GM23248 (cell line): ENCODE data around the gene SSTR5. TPM values are rescaled to one million over a fixed set of nuclear protein-coding genes. Genes with fewer than 3 reads are reported as not detected.

Experiments
- DNase-seq: peaks from one replicate; pipeline ENCODE4 v3.0.0-alpha.2; 2015
- H2AFZ ChIP-seq: fragments of 200-600 bp; sonication (generic); 2 replicates; pipeline ENCODE4 v1.6.1; 2016; ENCODE audit warnings: antibody characterized with exemption
- H3F3A ChIP-seq: fragments of 200-600 bp; sonication (generic); 2 replicates; pipeline ENCODE4 v1.6.1; 2016; ENCODE audit warnings: mild to moderate bottlenecking, antibody characterized with exemption, mixed run types; ENCODE audit not compliant: insufficient read depth
- H3K27ac ChIP-seq: fragments of 200-600 bp; sonication (generic); 2 replicates; pipeline ENCODE4 v1.5.1; 2016; ENCODE audit warnings: mild to moderate bottlenecking
- H3K27me3 ChIP-seq: fragments of 200-600 bp; sonication (generic); replicated peaks from 2 replicates; pipeline ENCODE4 v1.6.1; 2016; ENCODE audit warnings: mild to moderate bottlenecking; ENCODE audit not compliant: insufficient read depth
- H3K36me3 ChIP-seq: fragments of 200-600 bp; sonication (generic); 2 replicates; pipeline ENCODE4 v1.6.1; 2016; ENCODE audit warnings: low read depth, mild to moderate bottlenecking
- H3K4me1 ChIP-seq: fragments of 200-600 bp; sonication (generic); 2 replicates; pipeline ENCODE4 v1.6.1; 2016; ENCODE audit warnings: mild to moderate bottlenecking; ENCODE audit not compliant: insufficient read depth
- H3K4me2 ChIP-seq: fragments of 200-600 bp; sonication (generic); one replicate; pipeline ENCODE4 v1.6.1; 2016; ENCODE audit warnings: mild to moderate bottlenecking; ENCODE audit not compliant: unreplicated experiment
- H3K4me3 ChIP-seq: fragments of 200-600 bp; sonication (generic); 2 replicates; pipeline ENCODE4 v1.5.1; 2016; ENCODE audit warnings: mild to moderate bottlenecking
- H3K79me2 ChIP-seq: fragments of 200-600 bp; sonication (generic); 2 replicates; pipeline ENCODE4 v1.6.1; 2016; ENCODE audit warnings: mild to moderate bottlenecking; ENCODE audit not compliant: insufficient read depth
- H3K9ac ChIP-seq: fragments of 200-600 bp; sonication (generic); 2 replicates; pipeline ENCODE4 v1.6.1; 2016; ENCODE audit warnings: mild to moderate bottlenecking
- H3K9me2 ChIP-seq: fragments of 200-600 bp; sonication (generic); 2 replicates; pipeline ENCODE4 v1.6.1; 2016; ENCODE audit warnings: mixed run types, mild to moderate bottlenecking, moderate library complexity; ENCODE audit not compliant: insufficient read depth
- H3K9me3 ChIP-seq: fragments of 200-600 bp; sonication (generic); one replicate; pipeline ENCODE4 v1.6.1; 2017; ENCODE audit warnings: low read depth
- H4K20me1 ChIP-seq: fragments of 200-600 bp; sonication (generic); 2 replicates; pipeline ENCODE4 v1.6.0; 2016; ENCODE audit not compliant: insufficient read depth
- EZH2 ChIP-seq: fragments of 200-600 bp; sonication (generic); IDR thresholded peaks from 2 replicates; pipeline ENCODE4 v1.6.1; 2018; ENCODE audit warnings: antibody characterized with exemption, mild to moderate bottlenecking; ENCODE audit not compliant: insufficient read depth, poor library complexity, severe bottlenecking
- EZH2phosphoT487 ChIP-seq: fragments of 200-600 bp; sonication (generic); IDR thresholded peaks from 2 replicates; pipeline ENCODE4 v1.6.1; 2018; ENCODE audit warnings: antibody characterized with exemption, moderate library complexity, mild to moderate bottlenecking, low read depth; ENCODE audit not compliant: insufficient read depth
- WGBS, 2 experiments: methylation state at CpG; one replicate each; pipeline ENCODE4 v1.1.6; 2015 to 2017; ENCODE audit warnings: low lambda C conversion rate in 2 of 2, low coverage in 1 of 2; ENCODE audit errors: missing lambda C conversion rate in 2 of 2; 5-methylcytosine and 5-hydroxymethylcytosine counted together
- in situ Hi-C: fragments of 300-500 bp; cut with MboI; formaldehyde crosslinking; loops from 2 replicates; pipeline ENCODE4 v1.15.0; 2020
- polyA plus RNA-seq: library from polyadenylated mRNA; unstranded; fragments of >200 nt; fragmentation: Nextera tagmentation; extraction: Ambion mirVana; gene quantifications from 2 replicates; pipeline ENCODE4 v1.2.1, GENCODE V29; 2016
- total RNA-seq: library from RNA; depleted of rRNA; stranded (reverse); fragments of >200 nt; shearing (Covaris generic); gene quantifications from 2 replicates; pipeline ENCODE4 v1.2.3, GENCODE V29; 2014

Gene SSTR5
- total and polyA plus RNA-seq, 2 experiments from 2014 or later, result not detected

GRCh38 chr16:1029259-1029545 is 43.3 kb upstream of the SSTR5 start:
- no peak for DNase-seq

GRCh38 chr16:1030473-1030901 is 42.1 kb upstream of the SSTR5 start:
- Histone ChIP-seq H3K36me3 (no peaks in the 10 kb centered on the region), H3K4me1 (no peaks in the 10 kb centered on the region), H3F3A (no peaks in the 10 kb centered on the region), H2AFZ (no peak overlapping the region), H3K4me3 (no peak overlapping the region), H3K79me2 (no peaks in the 10 kb centered on the region), H3K27ac (no peak overlapping the region), H3K4me2 (no peak overlapping the region), H3K9ac (no peak overlapping the region), H3K27me3 (peaks cover 26% of the 10 kb centered on the region), H3K9me2 (no peaks in the 10 kb centered on the region), H4K20me1 (no peaks in the 10 kb centered on the region), H3K9me3 (no peaks in the 10 kb centered on the region)
- DNase-seq, result peak; percentile 42
- 3 to 4% methylated on average over 16 to 17 of the region's 26 CpGs for WGBS, 2 experiments
- TF ChIP-seq EZH2, result no peak
- no peak for TF ChIP-seq EZH2phosphoT487
- in situ Hi-C loops, result no loop called here

More at GRCh38 chr16:1029259-1029545, 43.3 kb upstream of the SSTR5 start:
- Histone ChIP-seq H3K27me3 (peaks cover 26% of the 10 kb centered on the region), H4K20me1 (no peaks in the 10 kb centered on the region), H3K4me3 (no peak overlapping the region), H3K27ac (no peak overlapping the region), H3K4me1 (no peaks in the 10 kb centered on the region), H3K36me3 (no peaks in the 10 kb centered on the region), H3K9ac (no peak overlapping the region), H3K79me2 (no peaks in the 10 kb centered on the region), H3K4me2 (no peak overlapping the region), H2AFZ (no peak overlapping the region), H3K9me2 (no peaks in the 10 kb centered on the region), H3F3A (no peaks in the 10 kb centered on the region), H3K9me3 (no peaks in the 10 kb centered on the region)
- TF ChIP-seq EZH2phosphoT487, result no peak
- TF ChIP-seq EZH2, result no peak
- WGBS, 2 experiments, result 35 to 38% methylated on average over 11 to 14 of the region's 14 CpGs
- in situ Hi-C loops, result no loop called here

GRCh38 chr16:1031666-1032065 is 40.9 kb upstream of the SSTR5 start:
- peaks cover 26% of the 10 kb centered on the region for H3K27me3 ChIP-seq
- H4K20me1 ChIP-seq, result no peaks in the 10 kb centered on the region
- H3K4me3 ChIP-seq, result no peak overlapping the region
- TF ChIP-seq EZH2phosphoT487 (no peak), EZH2 (no peak)
- no peak overlapping the region for H3K9ac ChIP-seq
- WGBS, 2 experiments, result 73 to 78% methylated on average over 16 of the region's 17 CpGs
- no peak overlapping the region for H3K4me2 ChIP-seq
- H3K9me3 ChIP-seq, result no peaks in the 10 kb centered on the region
- H3K9me2 ChIP-seq, result no peaks in the 10 kb centered on the region
- H3K36me3 ChIP-seq, result no peaks in the 10 kb centered on the region
- in situ Hi-C loops, result no loop called here
- DNase-seq, result no peak
- H3K27ac ChIP-seq, result no peak overlapping the region
- H3K4me1 ChIP-seq, result no peaks in the 10 kb centered on the region
- no peak overlapping the region for H2AFZ ChIP-seq
- H3F3A ChIP-seq, result no peaks in the 10 kb centered on the region
- no peaks in the 10 kb centered on the region for H3K79me2 ChIP-seq

GRCh38 chr16:1032607-1033006 is 39.9 kb upstream of the SSTR5 start:
- in situ Hi-C loops, result no loop called here

More at GRCh38 chr16:1032607-1033006, 39.9 kb upstream of the SSTR5 start:
- Histone ChIP-seq H3K79me2 (no peaks in the 10 kb centered on the region), H3K27me3 (peaks cover 25% of the 10 kb centered on the region), H3K36me3 (no peaks in the 10 kb centered on the region), H3K9me3 (no peaks in the 10 kb centered on the region), H3F3A (no peaks in the 10 kb centered on the region), H3K4me3 (no peak overlapping the region), H4K20me1 (no peaks in the 10 kb centered on the region), H3K9me2 (no peaks in the 10 kb centered on the region), H3K4me1 (0 out of 2 replicates have a peak, but pooled peaks cover 5% of the 10 kb centered on the region), H3K4me2 (no peak overlapping the region), H3K27ac (no peak overlapping the region), H3K9ac (no peak overlapping the region), H2AFZ (no peak overlapping the region)
- TF ChIP-seq EZH2, result no peak
- no peak for TF ChIP-seq EZH2phosphoT487
- WGBS, 2 experiments, result 62 to 64% methylated on average over 1 to 2 of the region's 2 CpGs
- DNase-seq, result no peak
